ENCODE data around the gene DFFB.

GRCh38 chr1:3900969-3901529 is 43.8 kb downstream of the DFFB start:
- no peak; the same call in 1 of the 2 replicates for TF ChIP-seq POLR2A (IDR thresholded peaks at IDR 0.05; ENCODE audit: low read depth, low read length)
- no peak for TF ChIP-seq POLR2AphosphoS5 (IDR thresholded peaks at IDR 0.05; ENCODE audit: low read depth, low read length)
- TF ChIP-seq TAF1 (IDR thresholded peaks at IDR 0.05; ENCODE audit: borderline replicate concordance, low read depth, low read length), result no peak
